Astrocyte (in vitro differentiated cells and primary cell): Measurements from ENCODE around the gene SCAF11. TPM values are rescaled to one million over a fixed set of nuclear protein-coding genes. Genes with fewer than 3 reads are reported as not detected.
A peak's percentile ranks its signal among the peaks of the same experiment; 100 is the strongest.

ENCODE experiments used
- DNase-seq: peaks from one replicate; pipeline ENCODE4 v3.0.0-alpha.2; 2010; ENCODE audit warnings: low read depth
- FAIRE-seq: peaks from 2 replicates; lab custom pipeline; 2011; peaks lifted over from hg19 to GRCh38; lab: Jason Lieb, UNC
- H2AFZ ChIP-seq: 2 replicates; pipeline ENCODE4 v1.6.0; 2012; ENCODE audit warnings: low read depth, low read length, inconsistent platforms
- H3K27ac ChIP-seq: 2 replicates; pipeline ENCODE4 v1.5.1; 2011; ENCODE audit warnings: low read depth, low read length, inconsistent platforms
- H3K27me3 ChIP-seq: 2 replicates; pipeline ENCODE4 v1.6.0; 2011; ENCODE audit warnings: low read length, inconsistent platforms; ENCODE audit not compliant: insufficient read depth
- H3K36me3 ChIP-seq: 2 replicates; pipeline ENCODE4 v1.5.1; 2011; ENCODE audit warnings: low read length, inconsistent platforms; ENCODE audit not compliant: insufficient read depth
- H3K4me1 ChIP-seq: 2 replicates; pipeline ENCODE4 v1.5.1; 2011; ENCODE audit warnings: low read length, inconsistent platforms; ENCODE audit not compliant: insufficient read depth
- H3K4me2 ChIP-seq: 2 replicates; pipeline ENCODE4 v1.6.0; 2012; ENCODE audit warnings: low read length, inconsistent platforms
- H3K4me3 ChIP-seq: 2 replicates; pipeline ENCODE4 v1.5.1; 2011; ENCODE audit warnings: low read depth, mild to moderate bottlenecking, low read length, inconsistent platforms; ENCODE audit not compliant: insufficient read depth
- H3K79me2 ChIP-seq: 2 replicates; pipeline ENCODE4 v1.6.0; 2012; ENCODE audit warnings: mild to moderate bottlenecking, low read length, inconsistent platforms; ENCODE audit not compliant: insufficient read depth
- H3K9ac ChIP-seq: 2 replicates; pipeline ENCODE4 v1.6.0; 2012; ENCODE audit warnings: mild to moderate bottlenecking, low read length, inconsistent platforms
- H3K9me3 ChIP-seq: 2 replicates; pipeline ENCODE4 v1.5.1; 2012; ENCODE audit warnings: low read depth, mild to moderate bottlenecking, low read length, inconsistent platforms; ENCODE audit not compliant: insufficient read depth
- H4K20me1 ChIP-seq: 2 replicates; pipeline ENCODE4 v1.6.0; 2012; ENCODE audit warnings: low read length, inconsistent platforms; ENCODE audit not compliant: insufficient read depth
- H3K27ac Mint-ChIP-seq: one replicate; pipeline ENCODE4 v1.8.0; 2021; ENCODE audit warnings: mild to moderate bottlenecking, mixed read lengths; ENCODE audit not compliant: unreplicated experiment
- H3K27me3 Mint-ChIP-seq: one replicate; pipeline ENCODE4 v1.8.0; 2021; ENCODE audit warnings: low read depth, mixed read lengths; ENCODE audit not compliant: unreplicated experiment
- H3K36me3 Mint-ChIP-seq: one replicate; pipeline ENCODE4 v1.8.0; 2021; ENCODE audit warnings: low read depth, mixed read lengths; ENCODE audit not compliant: unreplicated experiment
- H3K4me1 Mint-ChIP-seq: one replicate; pipeline ENCODE4 v1.8.0; 2021; ENCODE audit warnings: low read depth, mixed read lengths; ENCODE audit not compliant: unreplicated experiment
- H3K4me3 Mint-ChIP-seq: one replicate; pipeline ENCODE4 v1.8.0; 2021; ENCODE audit warnings: mild to moderate bottlenecking, moderate library complexity, mixed read lengths; ENCODE audit not compliant: unreplicated experiment
- H3K9me3 Mint-ChIP-seq: one replicate; pipeline ENCODE4 v1.8.0; 2021; ENCODE audit warnings: mild to moderate bottlenecking, mixed read lengths; ENCODE audit not compliant: unreplicated experiment
- EZH2 ChIP-seq: IDR thresholded peaks from 2 replicates; pipeline ENCODE4 v1.6.1; 2012; ENCODE audit warnings: mild to moderate bottlenecking, low read length, inconsistent platforms; ENCODE audit not compliant: insufficient read depth
- total RNA-seq: library from RNA; stranded (reverse); gene quantifications from 2 replicates; pipeline ENCODE4 v1.2.1, GENCODE V29; 2021
- TF ChIP-seq, protein P1 (sequence below): IDR thresholded peaks from 2 replicates; pipeline ENCODE4 v1.5.1; 2011; ENCODE audit warnings: low read depth, mild to moderate bottlenecking, inconsistent platforms, low read length, moderate library complexity; ENCODE audit not compliant: insufficient read depth

The SCAF11 gene
- total RNA-seq, 1 donor from 2014 or later, result 118 TPM

DNA sequence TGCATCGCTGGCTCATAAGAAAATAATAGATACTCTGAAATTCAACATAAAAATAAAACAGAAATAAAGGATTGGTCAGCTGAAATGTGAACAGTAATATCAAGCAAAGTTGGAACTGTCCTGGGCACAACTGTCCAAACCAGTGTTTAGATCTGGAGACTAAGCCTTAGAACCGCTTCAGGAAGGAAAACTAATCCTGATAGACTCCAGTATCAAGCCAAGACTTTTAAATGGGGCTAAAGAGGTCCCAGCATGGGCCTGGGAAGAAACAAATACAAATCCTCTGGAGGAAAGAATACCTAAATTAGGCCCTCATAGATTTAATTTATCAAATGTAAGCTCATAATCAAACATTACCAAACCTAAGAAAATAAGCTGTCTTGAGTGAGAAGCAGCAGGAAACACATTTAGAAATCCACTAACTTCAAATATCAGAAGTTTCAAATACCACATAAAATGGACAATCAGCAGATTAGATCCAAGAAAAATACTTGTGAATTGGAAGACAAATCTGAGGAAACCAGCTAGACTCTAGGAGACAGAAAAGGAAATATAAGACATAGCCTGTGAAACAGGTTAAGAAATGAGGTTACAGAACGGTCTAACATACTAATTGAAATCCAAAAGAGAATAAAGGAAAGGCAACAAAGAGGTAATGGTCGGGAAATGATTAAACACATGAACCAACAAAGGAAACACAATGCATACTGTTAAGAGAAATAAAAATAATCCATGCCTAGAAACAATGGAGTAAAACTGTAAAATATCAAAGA lies 27.6 kb downstream of the SCAF11 start:
- no peak overlapping the region for H3K4me2 ChIP-seq
- no peaks in the 10 kb centered on the region for H3K9me3 Mint-ChIP-seq
- no peak for TF ChIP-seq EZH2
- TF ChIP-seq, protein P1, sequence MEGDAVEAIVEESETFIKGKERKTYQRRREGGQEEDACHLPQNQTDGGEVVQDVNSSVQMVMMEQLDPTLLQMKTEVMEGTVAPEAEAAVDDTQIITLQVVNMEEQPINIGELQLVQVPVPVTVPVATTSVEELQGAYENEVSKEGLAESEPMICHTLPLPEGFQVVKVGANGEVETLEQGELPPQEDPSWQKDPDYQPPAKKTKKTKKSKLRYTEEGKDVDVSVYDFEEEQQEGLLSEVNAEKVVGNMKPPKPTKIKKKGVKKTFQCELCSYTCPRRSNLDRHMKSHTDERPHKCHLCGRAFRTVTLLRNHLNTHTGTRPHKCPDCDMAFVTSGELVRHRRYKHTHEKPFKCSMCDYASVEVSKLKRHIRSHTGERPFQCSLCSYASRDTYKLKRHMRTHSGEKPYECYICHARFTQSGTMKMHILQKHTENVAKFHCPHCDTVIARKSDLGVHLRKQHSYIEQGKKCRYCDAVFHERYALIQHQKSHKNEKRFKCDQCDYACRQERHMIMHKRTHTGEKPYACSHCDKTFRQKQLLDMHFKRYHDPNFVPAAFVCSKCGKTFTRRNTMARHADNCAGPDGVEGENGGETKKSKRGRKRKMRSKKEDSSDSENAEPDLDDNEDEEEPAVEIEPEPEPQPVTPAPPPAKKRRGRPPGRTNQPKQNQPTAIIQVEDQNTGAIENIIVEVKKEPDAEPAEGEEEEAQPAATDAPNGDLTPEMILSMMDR, result no peak
- H3K27me3 ChIP-seq, result no peaks in the 10 kb centered on the region
- no peak for DNase-seq
- H2AFZ ChIP-seq, result no peak overlapping the region
- peaks cover 27% of the 10 kb centered on the region for H3K4me1 Mint-ChIP-seq
- no peak overlapping the region for H3K27ac ChIP-seq
- H3K79me2 ChIP-seq, result peaks cover 81% of the 10 kb centered on the region
- peaks cover 12% of the 10 kb centered on the region for H3K4me1 ChIP-seq
- H3K9ac ChIP-seq, result no peak overlapping the region
- peaks cover 5% of the 10 kb centered on the region for H3K36me3 Mint-ChIP-seq
- H3K4me3 ChIP-seq, result no peak overlapping the region
- H3K36me3 ChIP-seq, result peaks cover 11% of the 10 kb centered on the region
- H4K20me1 ChIP-seq, result no peaks in the 10 kb centered on the region
- no peaks in the 10 kb centered on the region for H3K9me3 ChIP-seq
- FAIRE-seq, result no peak
- H3K27me3 Mint-ChIP-seq, result no peaks in the 10 kb centered on the region
- H3K4me3 Mint-ChIP-seq, result no peak overlapping the region
- peak overlapping the region; percentile 6 for H3K27ac Mint-ChIP-seq

DNA sequence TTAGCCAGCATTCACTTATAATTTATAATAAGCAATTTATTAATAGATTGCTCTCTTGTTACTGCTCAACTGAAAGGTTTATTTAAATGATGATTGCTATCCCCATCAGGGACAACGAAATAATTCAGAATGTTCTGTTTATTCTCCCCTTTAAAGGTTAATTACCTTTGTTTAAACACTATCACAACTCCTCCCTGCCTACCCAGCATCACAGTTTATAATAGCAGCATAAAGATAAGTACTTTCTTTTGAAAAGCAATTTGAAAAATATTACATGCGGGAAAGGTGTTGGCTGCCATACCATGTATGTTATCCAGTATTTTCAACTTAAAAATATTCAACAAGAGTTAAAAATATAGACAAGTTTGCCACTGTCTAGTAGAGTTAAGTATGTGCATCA lies 30.6 kb downstream of the SCAF11 start:
- DNase-seq (no peak), FAIRE-seq (no peak)
- H3K9ac ChIP-seq, result no peak overlapping the region
- no peaks in the 10 kb centered on the region for H3K9me3 Mint-ChIP-seq
- no peaks in the 10 kb centered on the region for H3K4me1 ChIP-seq
- H3K27me3 Mint-ChIP-seq, result no peaks in the 10 kb centered on the region
- H3K4me3 Mint-ChIP-seq, result no peak overlapping the region
- no peak overlapping the region for H2AFZ ChIP-seq
- no peak overlapping the region for H3K27ac ChIP-seq
- no peak overlapping the region for H3K4me3 ChIP-seq
- no peaks in the 10 kb centered on the region for H3K9me3 ChIP-seq
- peaks cover 11% of the 10 kb centered on the region for H3K36me3 ChIP-seq
- TF ChIP-seq, protein P1, result no peak
- no peak for TF ChIP-seq EZH2
- peaks cover 60% of the 10 kb centered on the region for H3K79me2 ChIP-seq
- no peaks in the 10 kb centered on the region for H3K27me3 ChIP-seq
- H3K4me2 ChIP-seq, result no peak overlapping the region
- no peaks in the 10 kb centered on the region for H4K20me1 ChIP-seq
- no peak overlapping the region for H3K27ac Mint-ChIP-seq
- peaks cover 3% of the 10 kb centered on the region for H3K4me1 Mint-ChIP-seq
- H3K36me3 Mint-ChIP-seq, result peaks cover 5% of the 10 kb centered on the region

DNA sequence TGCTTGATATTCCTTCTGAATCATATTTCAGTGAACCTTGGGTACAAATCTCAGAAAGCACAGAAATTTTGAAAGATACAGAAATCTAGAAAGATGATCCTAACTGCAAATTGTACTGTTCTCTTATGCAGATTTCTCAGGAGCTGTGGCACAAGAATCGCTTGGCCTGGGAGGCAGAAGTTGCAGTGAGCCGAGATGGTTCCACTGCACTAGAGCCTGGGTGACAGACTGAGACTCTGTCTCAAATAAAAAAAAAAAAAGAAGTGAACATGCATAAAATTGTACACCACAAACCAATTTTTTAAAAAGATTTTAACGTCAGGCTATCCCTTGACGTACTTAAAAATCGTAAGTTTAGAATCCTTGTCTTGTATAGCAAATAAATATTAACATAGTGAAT lies 31.3 kb downstream of the SCAF11 start:
- Histone ChIP-seq H3K9ac (no peak overlapping the region), H3K27ac (no peak overlapping the region), H2AFZ (no peak overlapping the region), H3K27me3 (no peaks in the 10 kb centered on the region), H3K36me3 (peaks cover 11% of the 10 kb centered on the region), H3K4me1 (no peaks in the 10 kb centered on the region), H3K4me3 (no peak overlapping the region), H4K20me1 (no peaks in the 10 kb centered on the region), H3K4me2 (no peak overlapping the region), H3K9me3 (no peaks in the 10 kb centered on the region), H3K79me2 (peaks cover 54% of the 10 kb centered on the region)
- no peak overlapping the region for H3K4me3 Mint-ChIP-seq
- H3K36me3 Mint-ChIP-seq, result peaks cover 5% of the 10 kb centered on the region
- no peak for TF ChIP-seq EZH2
- TF ChIP-seq, protein P1, result no peak
- DNase-seq (no peak), FAIRE-seq (no peak)
- no peaks in the 10 kb centered on the region for H3K27me3 Mint-ChIP-seq
- H3K4me1 Mint-ChIP-seq, result peaks cover 1% of the 10 kb centered on the region
- no peaks in the 10 kb centered on the region for H3K9me3 Mint-ChIP-seq
- no peak overlapping the region for H3K27ac Mint-ChIP-seq
